Activated CD4-positive, alpha-beta T cell treated with anti-CD3 and anti-CD28 coated beads, Interleukin-2, amount 10 ng/mL, durations not matched to agents 7 days and 5 days (primary cell): ENCODE data around the gene RHBDF2. TPM values are rescaled to one million over a fixed set of nuclear protein-coding genes. Genes with fewer than 3 reads are reported as not detected.
A peak's percentile ranks its signal among the peaks of the same experiment; 100 is the strongest.
"Not testable (repeated sequence)": the region's sequence is repeated elsewhere in the genome, so short reads cannot be mapped to it uniquely, and the experiment has no call there.

Source experiments
- CTCF ChIA-PET: fragments of 350-600 bp; sonication (Branson Sonifier 250); formaldehyde crosslinking; loops from one replicate; lab custom pipeline; 2021; ENCODE audit warnings: antibody characterized with exemption; lab: Charles Lee
- POLR2A ChIA-PET: fragments of 350-600 bp; sonication (Branson Sonifier 250); formaldehyde crosslinking; loops from one replicate; lab custom pipeline; 2021; ENCODE audit warnings: antibody characterized with exemption; lab: Charles Lee
- DNase-seq: peaks from one replicate; pipeline ENCODE4 v3.0.0-alpha.2; 2020
- H3K27ac Mint-ChIP-seq: one replicate; pipeline ENCODE4 v1.8.0; 2021; ENCODE audit warnings: mild to moderate bottlenecking, moderate library complexity, mixed read lengths
- H3K27me3 Mint-ChIP-seq: one replicate; pipeline ENCODE4 v1.8.0; 2021; ENCODE audit warnings: mixed read lengths
- H3K36me3 Mint-ChIP-seq: one replicate; pipeline ENCODE4 v1.8.0; 2021; ENCODE audit warnings: low read depth, mixed read lengths
- H3K4me1 Mint-ChIP-seq: one replicate; pipeline ENCODE4 v1.8.0; 2021; ENCODE audit warnings: mixed read lengths
- H3K4me3 Mint-ChIP-seq: one replicate; pipeline ENCODE4 v1.8.0; 2021; ENCODE audit warnings: mild to moderate bottlenecking, moderate library complexity, mixed read lengths
- H3K9me3 Mint-ChIP-seq: one replicate; pipeline ENCODE4 v1.8.0; 2021; ENCODE audit warnings: mixed read lengths
- total RNA-seq, 2 experiments: library from RNA; stranded (reverse); gene quantifications; one replicate each; pipeline ENCODE4 v1.2.3, GENCODE V29; 2021

The RHBDF2 gene
- total RNA-seq, 2 experiments from 2014 or later = 37.1 to 41.6 TPM

GRCh38 chr17:76514355-76514754 lies 13.1 kb upstream of the RHBDF2 start:
- CTCF ChIA-PET = interaction anchor here (0.9 to 1.7 kb wide), 5 partner anchors 8 to 167 kb away, joined by 3 to 9 read pairs (median 4); partner anchors contain the start of gene UBE2O
- not testable (repeated sequence) for H3K4me3 Mint-ChIP-seq
- H3K4me1 Mint-ChIP-seq = peaks cover 74% of the 10 kb centered on the region

GRCh38 chr17:76513306-76513692 lies 12.1 kb upstream of the RHBDF2 start:
- CTCF ChIA-PET = interaction anchor here (1.1 to 2.1 kb wide), 6 partner anchors 10 to 168 kb away, joined by 3 to 12 read pairs (median 6); no protein-coding TSS in a partner anchor
- DNase-seq = no peak
- no peak overlapping the region for H3K4me3 Mint-ChIP-seq
- H3K9me3 Mint-ChIP-seq = no peaks in the 10 kb centered on the region
- peak overlapping the region; percentile 96 for H3K27ac Mint-ChIP-seq
- H3K36me3 Mint-ChIP-seq = no peaks in the 10 kb centered on the region
- POLR2A ChIA-PET = no interaction called here
- H3K4me1 Mint-ChIP-seq = peaks cover 68% of the 10 kb centered on the region
- H3K27me3 Mint-ChIP-seq = peaks cover 5% of the 10 kb centered on the region

More at GRCh38 chr17:76514355-76514754, 13.1 kb upstream of the RHBDF2 start:
- DNase-seq, H3K36me3 Mint-ChIP-seq, H3K9me3 Mint-ChIP-seq, POLR2A ChIA-PET, H3K27me3 Mint-ChIP-seq: not testable (repeated sequence)
- H3K27ac Mint-ChIP-seq = peak overlapping the region; percentile 96

DNA sequence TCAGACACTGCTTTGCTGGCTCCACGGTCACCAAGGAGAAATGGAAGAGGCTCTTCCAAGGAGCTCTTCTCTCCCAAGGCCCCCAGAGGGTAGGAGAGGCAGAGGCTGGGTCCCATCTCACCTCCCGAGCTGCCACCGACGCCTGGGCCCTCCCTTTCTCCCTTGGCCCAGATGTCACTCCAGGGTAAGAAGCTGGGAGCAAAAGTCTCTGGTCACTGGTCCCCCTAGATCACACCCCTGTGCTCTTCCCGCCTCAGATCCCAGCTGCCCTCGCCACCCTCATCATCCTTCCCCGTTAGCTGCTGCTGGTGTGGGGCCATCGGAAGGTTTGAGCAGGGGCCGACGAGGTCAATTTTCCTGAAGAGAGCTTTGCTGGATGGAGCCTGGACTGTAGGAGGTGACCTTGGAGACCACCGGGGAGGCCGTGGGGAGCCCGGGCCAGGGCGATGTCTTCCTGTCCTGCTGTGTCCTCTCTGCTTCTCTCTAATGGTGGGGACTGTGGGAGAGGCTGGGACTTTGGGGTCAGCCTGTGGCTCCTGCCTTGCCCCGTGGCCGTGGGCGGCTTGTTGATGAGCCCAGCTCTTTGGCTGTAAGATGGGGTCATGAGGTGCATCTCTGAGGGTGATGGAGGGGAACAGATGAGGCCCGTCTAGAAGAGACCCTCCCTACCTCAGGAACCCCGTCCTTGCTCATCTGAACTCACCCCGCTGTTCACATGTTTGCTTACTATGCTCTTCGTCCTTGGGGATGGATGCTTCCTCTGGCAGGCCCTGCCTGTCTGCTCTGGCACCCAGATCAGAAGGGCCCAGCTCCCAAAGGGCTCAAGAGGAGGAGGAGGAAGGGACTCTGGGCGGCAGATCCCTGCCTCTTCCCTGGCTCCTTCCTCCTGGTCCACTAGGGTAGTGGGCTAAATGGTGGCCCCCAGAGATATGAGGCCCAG lies 11.4 kb upstream of the RHBDF2 start:
- Mint-ChIP-seq H3K27me3 (peaks cover 6% of the 10 kb centered on the region), H3K27ac (peak overlapping the region; percentile 96), H3K4me3 (no peak overlapping the region), H3K4me1 (peaks cover 63% of the 10 kb centered on the region), H3K36me3 (no peaks in the 10 kb centered on the region), H3K9me3 (no peaks in the 10 kb centered on the region)
- no peak for DNase-seq
- CTCF ChIA-PET = interaction anchor here (0.9 to 2.1 kb wide), 7 partner anchors 10 to 112 kb away, joined by 3 to 12 read pairs (median 6); no protein-coding TSS in a partner anchor
- POLR2A ChIA-PET = no interaction called here

DNA sequence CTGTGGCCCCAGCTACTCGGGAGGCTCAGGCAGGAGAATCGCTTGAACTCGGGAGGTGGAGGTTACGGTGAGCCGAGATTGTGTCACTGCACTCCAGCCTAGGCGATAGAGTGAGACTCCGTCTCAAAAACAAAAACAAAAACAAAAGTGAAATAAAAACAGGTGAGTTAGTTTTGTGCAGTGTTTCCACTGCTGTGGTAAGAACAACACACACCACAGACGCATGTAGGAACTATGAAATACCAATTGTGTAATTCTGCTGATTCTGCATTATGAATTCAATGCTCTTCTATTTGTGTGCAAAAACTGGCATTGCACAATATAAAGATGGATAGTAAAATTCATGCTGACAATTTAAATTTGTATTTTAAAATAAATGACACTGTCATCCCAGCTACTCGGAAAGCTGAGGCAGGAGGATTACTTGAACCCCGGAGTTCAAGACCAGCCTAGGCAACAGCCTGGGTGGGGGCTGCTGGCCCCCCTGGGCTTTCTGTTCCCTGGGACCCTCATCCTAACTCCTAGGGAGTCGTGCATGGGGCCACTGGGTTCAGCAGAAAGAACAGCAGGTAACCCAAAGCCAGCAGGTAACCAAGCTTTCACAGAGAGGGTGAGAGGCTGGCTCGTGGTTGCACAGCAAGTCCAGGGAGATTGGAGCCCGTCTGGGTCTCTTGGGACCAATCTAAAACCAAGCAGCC lies 10.6 kb upstream of the RHBDF2 start:
- no peak overlapping the region for H3K4me3 Mint-ChIP-seq
- no peaks in the 10 kb centered on the region for H3K36me3 Mint-ChIP-seq
- H3K27me3 Mint-ChIP-seq = peaks cover 7% of the 10 kb centered on the region
- H3K27ac Mint-ChIP-seq = peak overlapping the region; percentile 67
- H3K9me3 Mint-ChIP-seq = no peaks in the 10 kb centered on the region
- H3K4me1 Mint-ChIP-seq = peaks cover 62% of the 10 kb centered on the region
- POLR2A ChIA-PET = no interaction called here
- no peak for DNase-seq
- CTCF ChIA-PET = interaction anchor here (0.6 to 2.1 kb wide), 6 partner anchors 9 to 112 kb away, joined by 3 to 6 read pairs (median 4); no protein-coding TSS in a partner anchor

- ChIA-PET CTCF (interaction anchor here (0.7 to 1.8 kb wide), 4 partner anchors 10 to 179 kb away, joined by 3 to 4 read pairs (median 4); partner anchors contain the start of gene RHBDF2), POLR2A (no interaction called here)
- no peaks in the 10 kb centered on the region for H3K9me3 Mint-ChIP-seq
- H3K27ac Mint-ChIP-seq = peak overlapping the region; percentile 54
- peaks cover 63% of the 10 kb centered on the region for H3K4me1 Mint-ChIP-seq
- DNase-seq = no peak
- peaks cover 7% of the 10 kb centered on the region for H3K27me3 Mint-ChIP-seq
- no peaks in the 10 kb centered on the region for H3K36me3 Mint-ChIP-seq
- no peak overlapping the region for H3K4me3 Mint-ChIP-seq
Measured at GRCh38 chr17:76510831-76511244, 9.6 kb upstream of the RHBDF2 start.

DNA sequence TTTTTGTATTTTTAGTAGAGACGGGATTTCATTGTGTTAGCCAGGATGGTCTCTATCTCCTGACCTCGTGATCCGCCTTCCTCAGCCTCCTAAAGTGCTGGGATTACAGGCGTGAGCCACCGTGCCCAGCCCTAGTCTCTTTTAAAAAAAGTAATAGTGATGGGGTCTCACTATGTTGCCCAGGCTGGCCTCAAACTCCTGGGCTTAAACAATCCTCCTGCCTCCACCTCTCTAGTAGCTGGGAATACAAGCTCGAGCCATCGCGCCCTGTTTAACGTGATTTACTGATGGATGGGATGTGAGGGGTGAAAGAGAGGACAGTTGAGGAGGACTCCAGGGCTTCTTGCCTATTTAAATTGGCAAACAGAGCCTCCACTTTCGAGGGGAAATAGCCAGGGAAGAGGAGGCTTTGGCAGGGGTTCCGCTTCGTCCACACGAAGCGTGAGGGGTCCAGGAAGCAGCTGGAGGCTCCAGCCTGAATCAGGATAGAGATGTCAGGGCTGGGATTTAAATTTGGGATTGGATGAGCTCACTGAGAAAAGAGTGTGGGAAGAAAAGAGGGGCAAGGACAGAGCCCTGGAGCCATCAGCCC lies 7.3 kb upstream of the RHBDF2 start:
- peaks cover 48% of the 10 kb centered on the region for H3K4me1 Mint-ChIP-seq
- H3K4me3 Mint-ChIP-seq, H3K36me3 Mint-ChIP-seq, H3K9me3 Mint-ChIP-seq, POLR2A ChIA-PET, DNase-seq, H3K27me3 Mint-ChIP-seq: not testable (repeated sequence)
- CTCF ChIA-PET = interaction anchor here (0.6 to 3.4 kb wide), 9 partner anchors 11 to 652 kb away, joined by 3 to 16 read pairs (median 6); partner anchors contain the start of gene AANAT
- H3K27ac Mint-ChIP-seq = peak overlapping the region; percentile 33

- POLR2A ChIA-PET = interaction anchor here (1.0 kb wide), 1 partner anchor 14 kb away, joined by 3 read pairs; no protein-coding TSS in a partner anchor
- CTCF ChIA-PET = interaction anchor here (0.6 to 3.4 kb wide), 21 partner anchors 8 to 442 kb away, joined by 3 to 16 read pairs (median 4); partner anchors contain the start of genes AANAT and SPHK1
- no peaks in the 10 kb centered on the region for H3K36me3 Mint-ChIP-seq
- DNase-seq = peak; percentile 90
- no peak overlapping the region for H3K4me3 Mint-ChIP-seq
- H3K9me3 Mint-ChIP-seq = no peaks in the 10 kb centered on the region
- peak overlapping the region; percentile 64 for H3K27ac Mint-ChIP-seq
- H3K27me3 Mint-ChIP-seq = peaks cover 7% of the 10 kb centered on the region
- H3K4me1 Mint-ChIP-seq = peaks cover 45% of the 10 kb centered on the region
Measured at GRCh38 chr17:76506408-76507345, 5.5 kb upstream of the RHBDF2 start.

GRCh38 chr17:76504117-76504516 lies 2.9 kb upstream of the RHBDF2 start:
- Mint-ChIP-seq H3K27ac (peak overlapping the region; percentile 69), H3K27me3 (peaks cover 7% of the 10 kb centered on the region)
- POLR2A ChIA-PET = no interaction called here

DNA sequence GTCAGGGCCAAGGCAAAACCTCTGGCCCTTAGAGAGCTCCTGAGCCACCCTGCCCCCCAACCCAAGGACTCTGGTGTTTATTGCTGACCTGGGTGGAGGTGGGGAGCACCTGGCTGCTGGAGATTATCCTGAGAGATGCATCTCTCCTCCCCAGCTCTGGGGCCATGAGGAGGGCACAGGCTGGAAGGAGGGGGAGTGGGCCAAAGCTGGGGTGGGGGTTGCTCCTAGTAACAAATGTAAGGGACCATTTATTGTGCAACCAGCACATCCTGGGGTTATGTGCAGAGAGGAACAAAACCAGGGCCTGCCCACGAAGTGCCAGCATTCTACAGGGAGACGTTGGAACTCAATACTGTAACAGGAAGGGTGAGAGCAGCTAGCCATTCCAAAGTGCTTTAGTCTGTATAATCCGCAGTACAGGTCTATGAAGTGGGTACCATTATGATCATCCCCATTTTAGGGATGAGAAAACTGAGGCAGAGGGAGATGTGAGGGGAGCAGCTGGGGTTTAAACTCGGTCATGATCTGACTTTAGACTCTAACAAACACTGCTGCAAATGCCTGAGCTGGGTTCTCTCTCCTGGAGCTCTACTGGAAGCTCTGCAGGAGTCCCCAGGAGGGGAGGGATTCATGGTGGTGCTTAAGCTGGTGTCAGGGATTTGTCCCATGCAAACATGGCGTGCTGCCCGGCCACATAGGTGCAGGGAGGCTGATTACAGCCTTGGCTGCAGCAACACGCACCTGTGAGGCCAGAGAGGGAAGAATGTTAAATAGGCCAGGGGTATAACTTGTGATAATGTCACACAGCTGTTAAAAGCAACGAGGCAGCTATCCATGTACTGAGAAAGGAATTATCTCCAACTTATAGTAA lies 1.4 kb upstream of the RHBDF2 start:
- Mint-ChIP-seq H3K27ac (peak overlapping the region; percentile 42), H3K27me3 (peaks cover under 1% of the 10 kb centered on the region), H3K9me3 (no peaks in the 10 kb centered on the region), H3K36me3 (peaks cover 2% of the 10 kb centered on the region), H3K4me1 (peaks cover 60% of the 10 kb centered on the region), H3K4me3 (no peak overlapping the region)
- no peak for DNase-seq
- CTCF ChIA-PET = interaction anchor here (0.6 to 2.6 kb wide), 16 partner anchors 8 to 586 kb away, joined by 3 to 13 read pairs (median 4); partner anchors contain the start of genes PRCD and UBE2O
- POLR2A ChIA-PET = no interaction called here

More at GRCh38 chr17:76504117-76504516, 2.9 kb upstream of the RHBDF2 start:
- H3K36me3 Mint-ChIP-seq = peaks cover 2% of the 10 kb centered on the region
- DNase-seq = no peak
- CTCF ChIA-PET = interaction anchor here (0.6 to 1.4 kb wide), 4 partner anchors 10 to 485 kb away, joined by 3 to 7 read pairs (median 4); no protein-coding TSS in a partner anchor
- no peak overlapping the region for H3K4me3 Mint-ChIP-seq
- peaks cover 52% of the 10 kb centered on the region for H3K4me1 Mint-ChIP-seq
- no peaks in the 10 kb centered on the region for H3K9me3 Mint-ChIP-seq

- H3K9me3 Mint-ChIP-seq = no peaks in the 10 kb centered on the region
- ChIA-PET CTCF (interaction anchor here (0.7 to 2.6 kb wide), 10 partner anchors 9 to 117 kb away, joined by 3 to 13 read pairs (median 4); partner anchors contain the start of genes PRCD and UBE2O), POLR2A (no interaction called here)
- peak overlapping the region; percentile 97 for H3K27ac Mint-ChIP-seq
- H3K4me3 Mint-ChIP-seq = peak overlapping the region; percentile 85
- no peak for DNase-seq
- H3K4me1 Mint-ChIP-seq = peaks cover 63% of the 10 kb centered on the region
- H3K27me3 Mint-ChIP-seq = no peaks in the 10 kb centered on the region
- peaks cover 5% of the 10 kb centered on the region for H3K36me3 Mint-ChIP-seq
Measured at GRCh38 chr17:76501827-76502307, 644 bp upstream of the RHBDF2 start.
